HepG2 (cell line): ENCODE data around the gene GTF2A1. TPM values are rescaled to one million over a fixed set of nuclear protein-coding genes. Genes with fewer than 3 reads are reported as not detected.

Experiments used
- AGO1 ChIP-seq: fragments of 200-400 bp; formaldehyde crosslinking; IDR thresholded peaks from 2 replicates; pipeline ENCODE4 v1.6.1; 2017; ENCODE audit warnings: mild to moderate bottlenecking, low read depth, low read length, moderate library complexity; ENCODE audit not compliant: poor library complexity, severe bottlenecking
- CBX1 ChIP-seq: IDR thresholded peaks from one replicate; pipeline ENCODE4 v1.6.1; 2016; ENCODE audit warnings: antibody characterized with exemption, low read depth
- CENPT ChIP-seq: sonication (generic); formaldehyde crosslinking; IDR thresholded peaks from 2 replicates; pipeline ENCODE4 v1.8.0; 2022; ENCODE audit warnings: low read depth, mild to moderate bottlenecking, moderate library complexity, missing genetic modification reagents
- EEA1 ChIP-seq: sonication (generic); formaldehyde crosslinking; IDR thresholded peaks from 2 replicates; pipeline ENCODE4 v1.5.1; 2020; ENCODE audit warnings: mild to moderate bottlenecking, missing genetic modification reagents, borderline replicate concordance
- FOXO1 ChIP-seq: sonication (generic); formaldehyde crosslinking; IDR thresholded peaks from 2 replicates; pipeline ENCODE4 v1.4.0; 2020; ENCODE audit warnings: missing genetic modification reagents
- NR3C1 ChIP-seq: sonication (generic); formaldehyde crosslinking; IDR thresholded peaks from 2 replicates; pipeline ENCODE4 v1.4.0; 2020; ENCODE audit warnings: missing genetic modification reagents
- RBAK ChIP-seq: sonication (generic); formaldehyde crosslinking; IDR thresholded peaks from 2 replicates; pipeline ENCODE4 v1.5.1; 2020; ENCODE audit warnings: mild to moderate bottlenecking, missing genetic modification reagents
- SMC3 ChIP-seq: IDR thresholded peaks from 2 replicates; pipeline ENCODE4 v1.6.1; 2011; ENCODE audit warnings: low read length, improper control_type of control experiment
- STAT6 ChIP-seq: sonication (generic); formaldehyde crosslinking; IDR thresholded peaks from 2 replicates; pipeline ENCODE4 v1.4.0; 2020; ENCODE audit warnings: missing genetic modification reagents, mild to moderate bottlenecking, borderline replicate concordance
- ZNF280B ChIP-seq: sonication (generic); formaldehyde crosslinking; IDR thresholded peaks from 2 replicates; pipeline ENCODE4 v1.5.0; 2020; ENCODE audit warnings: missing genetic modification reagents, mild to moderate bottlenecking, borderline replicate concordance
- ZNF563 ChIP-seq: sonication (generic); formaldehyde crosslinking; IDR thresholded peaks from 2 replicates; pipeline ENCODE4 v1.8.0; 2022; ENCODE audit warnings: mild to moderate bottlenecking, moderate library complexity, missing genetic modification reagents
- ZNF577 ChIP-seq: sonication (generic); formaldehyde crosslinking; IDR thresholded peaks from 2 replicates; pipeline ENCODE4 v1.4.0; 2020; ENCODE audit warnings: mild to moderate bottlenecking, low read depth, missing genetic modification reagents, borderline replicate concordance
- ZNF788 ChIP-seq: sonication (generic); formaldehyde crosslinking; IDR thresholded peaks from 2 replicates; pipeline ENCODE4 v1.5.0; 2020; ENCODE audit warnings: mild to moderate bottlenecking, missing genetic modification reagents, borderline replicate concordance
- ZNF790 ChIP-seq: sonication (generic); formaldehyde crosslinking; IDR thresholded peaks from 2 replicates; pipeline ENCODE4 v1.8.0; 2022; ENCODE audit warnings: missing genetic modification reagents, mild to moderate bottlenecking, borderline replicate concordance
- ZSCAN5A ChIP-seq: sonication (generic); formaldehyde crosslinking; IDR thresholded peaks from 2 replicates; pipeline ENCODE4 v1.8.0; 2022; ENCODE audit warnings: mild to moderate bottlenecking, missing genetic modification reagents, borderline replicate concordance
- ZUFSP ChIP-seq: sonication (generic); formaldehyde crosslinking; IDR thresholded peaks from 2 replicates; pipeline ENCODE4 v1.9.0; 2021; ENCODE audit warnings: missing genetic modification reagents, mild to moderate bottlenecking, borderline replicate concordance
- polyA plus RNA-seq, 8 experiments: library from polyadenylated mRNA; depleted of rRNA in 3 of 8; stranded (reverse) in 7 of 8; unstranded in 1 of 8; fragments of >200 nt; fragmentation: Illumina TruSeq in 4 of 8; extraction: Trizol in 4 of 8; gene quantifications; 2 replicates each; pipeline versions ENCODE4 v1.2.1 to v1.2.3, GENCODE V29; 2011 to 2016; ENCODE audit warnings: low read depth in 4 of 8, missing spikeins in 1 of 8, mixed read lengths in 1 of 8; ENCODE audit not compliant: insufficient read depth in 1 of 8
- total RNA-seq, 5 experiments: library from RNA; depleted of rRNA; stranded (reverse); fragments of >200 nt; fragmentation: Illumina TruSeq; extraction: Trizol; gene quantifications; 2 replicates each; pipeline ENCODE4 v1.2.3, GENCODE V29; 2016; ENCODE audit warnings: low read depth in 1 of 5
- TF ChIP-seq, protein P1 (sequence below): sonication (generic); formaldehyde crosslinking; IDR thresholded peaks from 2 replicates; pipeline ENCODE4 v1.4.0; 2020; ENCODE audit warnings: missing genetic modification reagents

Gene GTF2A1
- total and polyA plus RNA-seq, 2 of the 13 experiments (the other 11 are each of a cell fraction or from before 2014, with no cell fraction given) = 14.9 to 17.5 TPM

DNA sequence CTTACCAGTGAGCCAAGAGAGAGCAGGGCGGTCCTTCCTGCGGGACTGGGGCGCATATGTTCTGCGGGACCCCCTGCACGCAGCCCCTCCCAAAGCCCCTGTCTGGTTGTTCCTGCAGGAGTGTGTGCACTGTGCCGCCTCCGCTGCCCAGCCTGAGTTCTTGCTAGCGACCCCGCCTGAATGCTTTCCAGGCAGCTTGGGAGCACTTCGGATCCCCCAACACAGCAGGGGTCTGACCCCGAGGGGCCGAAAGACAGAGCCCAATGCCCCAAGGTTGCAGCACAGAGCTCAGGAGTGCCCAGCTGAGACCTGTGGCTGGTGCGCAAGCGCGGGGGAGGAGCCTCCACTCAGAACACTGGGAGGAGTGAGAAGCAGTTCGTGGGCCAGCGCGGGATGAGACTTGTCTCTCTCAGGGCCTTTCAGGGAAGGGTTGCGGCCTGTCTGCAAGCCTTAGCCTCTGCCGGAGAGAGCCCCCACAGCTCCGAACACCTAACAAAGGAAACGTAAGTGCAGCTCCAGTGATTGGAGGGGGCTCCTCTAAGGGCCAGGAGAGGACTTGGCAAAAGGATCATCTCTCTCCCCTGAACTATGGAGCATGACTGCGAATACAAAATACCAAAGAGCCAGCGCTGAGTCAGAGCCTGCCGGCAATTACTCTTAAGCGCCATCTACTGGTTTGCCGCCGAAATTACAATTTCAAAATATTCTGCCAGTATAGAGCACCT, 50.5 kb downstream of the GTF2A1 start (continued):
- TF ChIP-seq EEA1 (CRISPR knock-in tag) (no peak), STAT6 (CRISPR knock-in tag) (no peak), ZNF280B (CRISPR knock-in tag) (peak; percentile 66), ZNF788 (CRISPR knock-in tag) (no peak; the same call in 1 of the 2 replicates), NR3C1 (no peak), RBAK (CRISPR knock-in tag) (no peak), SMC3 (peak; percentile 54), ZSCAN5A (no peak), AGO1 (peak; percentile 62), FOXO1 (CRISPR knock-in tag) (no peak), ZUFSP (CRISPR knock-in tag) (no peak), CBX1 (no peak), ZNF577 (CRISPR knock-in tag) (no peak), CENPT (CRISPR knock-in tag) (no peak; the same call in 1 of the 2 replicates), ZNF790 (CRISPR knock-in tag) (no peak), ZNF563 (CRISPR knock-in tag) (no peak)
- TF ChIP-seq, protein P1, sequence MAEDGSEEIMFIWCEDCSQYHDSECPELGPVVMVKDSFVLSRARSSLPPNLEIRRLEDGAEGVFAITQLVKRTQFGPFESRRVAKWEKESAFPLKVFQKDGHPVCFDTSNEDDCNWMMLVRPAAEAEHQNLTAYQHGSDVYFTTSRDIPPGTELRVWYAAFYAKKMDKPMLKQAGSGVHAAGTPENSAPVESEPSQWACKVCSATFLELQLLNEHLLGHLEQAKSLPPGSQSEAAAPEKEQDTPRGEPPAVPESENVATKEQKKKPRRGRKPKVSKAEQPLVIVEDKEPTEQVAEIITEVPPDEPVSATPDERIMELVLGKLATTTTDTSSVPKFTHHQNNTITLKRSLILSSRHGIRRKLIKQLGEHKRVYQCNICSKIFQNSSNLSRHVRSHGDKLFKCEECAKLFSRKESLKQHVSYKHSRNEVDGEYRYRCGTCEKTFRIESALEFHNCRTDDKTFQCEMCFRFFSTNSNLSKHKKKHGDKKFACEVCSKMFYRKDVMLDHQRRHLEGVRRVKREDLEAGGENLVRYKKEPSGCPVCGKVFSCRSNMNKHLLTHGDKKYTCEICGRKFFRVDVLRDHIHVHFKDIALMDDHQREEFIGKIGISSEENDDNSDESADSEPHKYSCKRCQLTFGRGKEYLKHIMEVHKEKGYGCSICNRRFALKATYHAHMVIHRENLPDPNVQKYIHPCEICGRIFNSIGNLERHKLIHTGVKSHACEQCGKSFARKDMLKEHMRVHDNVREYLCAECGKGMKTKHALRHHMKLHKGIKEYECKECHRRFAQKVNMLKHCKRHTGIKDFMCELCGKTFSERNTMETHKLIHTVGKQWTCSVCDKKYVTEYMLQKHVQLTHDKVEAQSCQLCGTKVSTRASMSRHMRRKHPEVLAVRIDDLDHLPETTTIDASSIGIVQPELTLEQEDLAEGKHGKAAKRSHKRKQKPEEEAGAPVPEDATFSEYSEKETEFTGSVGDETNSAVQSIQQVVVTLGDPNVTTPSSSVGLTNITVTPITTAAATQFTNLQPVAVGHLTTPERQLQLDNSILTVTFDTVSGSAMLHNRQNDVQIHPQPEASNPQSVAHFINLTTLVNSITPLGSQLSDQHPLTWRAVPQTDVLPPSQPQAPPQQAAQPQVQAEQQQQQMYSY (CRISPR knock-in tag) = no peak
